Adipocyte (in vitro differentiated cells): ENCODE results near the gene LATS2.
A peak's percentile ranks its signal among the peaks of the same experiment; 100 is the strongest.

ENCODE experiments used
- DNase-seq: peaks from one replicate; pipeline ENCODE4 v3.0.0-alpha.2; 2015; ENCODE audit warnings: low read depth
- H3K27me3 ChIP-seq: replicated peaks from 2 replicates; pipeline ENCODE4 v1.7.0; 2013; ENCODE audit warnings: mild to moderate bottlenecking, low read length, moderate library complexity; ENCODE audit not compliant: control insufficient read depth, insufficient read depth
- H3K36me3 ChIP-seq: 2 replicates; pipeline ENCODE4 v1.7.0; 2013; ENCODE audit warnings: low read length, mild to moderate bottlenecking, moderate library complexity; ENCODE audit not compliant: control insufficient read depth, insufficient read depth, severe bottlenecking
- H3K4me1 ChIP-seq: 2 replicates; pipeline ENCODE4 v1.7.0; 2013; ENCODE audit warnings: mild to moderate bottlenecking, low read length, moderate library complexity; ENCODE audit not compliant: control insufficient read depth, insufficient read depth
- H3K4me3 ChIP-seq: 2 replicates; pipeline ENCODE4 v1.7.0; 2013; ENCODE audit warnings: mild to moderate bottlenecking, low read length, moderate library complexity
- H3K9ac ChIP-seq: 2 replicates; pipeline ENCODE4 v1.7.0; 2013; ENCODE audit warnings: mild to moderate bottlenecking, low read length, moderate library complexity
- H3K9me3 ChIP-seq: 2 replicates; pipeline ENCODE4 v1.7.0; 2013; ENCODE audit warnings: mild to moderate bottlenecking, low read length, moderate library complexity; ENCODE audit not compliant: control insufficient read depth

The LATS2 gene

DNA sequence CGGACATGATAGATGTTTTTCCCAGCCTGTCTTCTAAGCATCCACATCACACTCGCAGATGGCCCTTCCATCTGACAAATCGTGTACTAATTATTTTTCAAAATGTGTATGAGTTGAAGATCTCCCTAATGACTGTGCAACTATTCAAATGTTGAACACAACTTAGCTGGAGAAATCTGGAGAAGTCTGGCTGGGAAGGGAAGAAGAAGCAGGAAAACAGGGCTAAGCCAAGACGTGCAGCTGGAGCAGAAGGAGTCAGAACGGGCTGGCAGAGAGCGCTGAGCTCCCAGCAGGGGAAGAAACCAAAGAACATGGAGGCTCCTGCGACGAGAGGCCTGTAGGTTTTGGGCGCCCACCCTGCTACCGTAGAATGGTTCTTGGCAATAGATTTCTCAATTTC lies 13.2 kb upstream of the LATS2 start:
- no peak for DNase-seq
- Histone ChIP-seq H3K4me3 (peak overlapping the region; percentile 82), H3K36me3 (no peaks in the 10 kb centered on the region), H3K9me3 (no peaks in the 10 kb centered on the region), H3K9ac (peak overlapping the region; percentile 88), H3K4me1 (peaks cover 28% of the 10 kb centered on the region), H3K27me3 (no peaks in the 10 kb centered on the region)

GRCh38 chr13:21071924-21072323 lies 10.5 kb upstream of the LATS2 start:
- no peak overlapping the region for H3K4me3 ChIP-seq
- no peaks in the 10 kb centered on the region for H3K27me3 ChIP-seq
- no peaks in the 10 kb centered on the region for H3K9me3 ChIP-seq
- H3K9ac ChIP-seq = no peak overlapping the region
- H3K36me3 ChIP-seq = no peaks in the 10 kb centered on the region
- peaks cover 25% of the 10 kb centered on the region for H3K4me1 ChIP-seq
- DNase-seq = no peak

- Histone ChIP-seq H3K27me3 (no peaks in the 10 kb centered on the region), H3K9ac (no peak overlapping the region), H3K9me3 (no peaks in the 10 kb centered on the region), H3K4me3 (no peak overlapping the region), H3K4me1 (peaks cover 25% of the 10 kb centered on the region), H3K36me3 (no peaks in the 10 kb centered on the region)
- DNase-seq = no peak
These were observed 9.6 kb upstream of the LATS2 start for GRCh38 chr13:21071015-21071414.

- Histone ChIP-seq H3K4me1 (peaks cover 20% of the 10 kb centered on the region), H3K36me3 (no peaks in the 10 kb centered on the region), H3K4me3 (no peak overlapping the region), H3K9ac (peak overlapping the region; percentile 45), H3K27me3 (no peaks in the 10 kb centered on the region), H3K9me3 (no peaks in the 10 kb centered on the region)
- peak; percentile 97 for DNase-seq
These were observed 8.2 kb upstream of the LATS2 start for GRCh38 chr13:21069561-21070004.

GRCh38 chr13:21067848-21068247 lies 6.5 kb upstream of the LATS2 start:
- no peak for DNase-seq
- H3K27me3 ChIP-seq = no peaks in the 10 kb centered on the region
- no peaks in the 10 kb centered on the region for H3K36me3 ChIP-seq
- no peak overlapping the region for H3K9ac ChIP-seq
- peaks cover 16% of the 10 kb centered on the region for H3K4me1 ChIP-seq
- no peaks in the 10 kb centered on the region for H3K9me3 ChIP-seq
- H3K4me3 ChIP-seq = no peak overlapping the region

DNA sequence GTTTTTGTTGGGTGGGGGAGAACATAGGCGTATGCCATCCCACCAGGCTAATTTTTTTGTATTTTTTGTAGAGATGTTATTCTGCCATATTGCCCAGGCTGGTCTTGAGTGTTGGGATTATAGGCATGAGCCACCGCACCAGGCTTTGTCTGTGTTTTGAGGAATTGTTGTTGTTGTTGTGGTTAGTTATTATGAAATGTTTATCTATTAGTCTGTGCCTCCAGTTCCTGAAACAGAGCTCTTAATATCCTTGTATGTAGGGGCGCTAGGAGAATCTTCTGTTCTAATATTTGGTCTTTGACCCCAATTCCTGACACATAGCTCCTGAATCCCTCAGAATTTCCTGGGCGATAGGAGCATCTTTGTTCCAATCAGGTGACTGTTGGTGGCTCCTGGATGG lies 5.6 kb upstream of the LATS2 start:
- H3K9ac ChIP-seq = no peak overlapping the region
- H3K4me1 ChIP-seq = peaks cover 16% of the 10 kb centered on the region
- no peaks in the 10 kb centered on the region for H3K9me3 ChIP-seq
- H3K27me3 ChIP-seq = no peaks in the 10 kb centered on the region
- no peak overlapping the region for H3K4me3 ChIP-seq
- no peaks in the 10 kb centered on the region for H3K36me3 ChIP-seq
- DNase-seq = no peak

DNA sequence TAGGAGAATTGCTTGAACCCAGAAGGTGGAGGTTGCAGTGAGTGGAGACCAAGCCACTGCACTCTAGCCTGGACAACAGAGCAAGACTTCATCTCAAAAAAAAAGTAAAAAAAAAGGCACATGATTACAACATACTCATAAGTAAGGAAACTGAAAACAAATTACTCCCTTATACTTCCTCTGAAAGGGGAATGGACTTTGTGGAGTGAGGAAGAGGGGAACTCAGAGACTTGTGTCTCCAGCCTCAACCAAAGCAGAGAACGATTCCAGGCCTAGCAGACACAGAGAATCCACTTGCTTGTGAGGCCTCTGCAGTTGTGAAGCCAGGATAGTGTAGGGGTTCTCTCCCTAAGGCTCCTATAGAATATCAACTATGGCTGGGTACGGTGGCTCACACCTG lies 4.3 kb upstream of the LATS2 start:
- Histone ChIP-seq H3K4me3 (no peak overlapping the region), H3K9me3 (no peaks in the 10 kb centered on the region), H3K36me3 (no peaks in the 10 kb centered on the region), H3K27me3 (no peaks in the 10 kb centered on the region), H3K9ac (no peak overlapping the region), H3K4me1 (peaks cover 20% of the 10 kb centered on the region)
- DNase-seq = no peak

GRCh38 chr13:21063031-21063430 lies 1.6 kb upstream of the LATS2 start:
- no peak overlapping the region for H3K9ac ChIP-seq
- DNase-seq = no peak
- peaks cover 23% of the 10 kb centered on the region for H3K4me1 ChIP-seq
- no peaks in the 10 kb centered on the region for H3K9me3 ChIP-seq
- H3K27me3 ChIP-seq = no peaks in the 10 kb centered on the region
- no peak overlapping the region for H3K4me3 ChIP-seq
- H3K36me3 ChIP-seq = no peaks in the 10 kb centered on the region

GRCh38 chr13:21060338-21061028 lies 903 bp downstream of the LATS2 start:
- no peaks in the 10 kb centered on the region for H3K27me3 ChIP-seq
- H3K9ac ChIP-seq = peak overlapping the region; percentile 95
- peaks cover 37% of the 10 kb centered on the region for H3K4me1 ChIP-seq
- H3K9me3 ChIP-seq = no peaks in the 10 kb centered on the region
- peak overlapping the region; percentile 83 for H3K4me3 ChIP-seq
- no peaks in the 10 kb centered on the region for H3K36me3 ChIP-seq
- peak; percentile 76 for DNase-seq

- Histone ChIP-seq H3K9ac (peak overlapping the region; percentile 95), H3K4me3 (peak overlapping the region; percentile 83), H3K27me3 (no peaks in the 10 kb centered on the region), H3K36me3 (no peaks in the 10 kb centered on the region), H3K9me3 (no peaks in the 10 kb centered on the region), H3K4me1 (peaks cover 44% of the 10 kb centered on the region)
- no peak for DNase-seq
These were observed 1.6 kb downstream of the LATS2 start for GRCh38 chr13:21059641-21060337.

DNA sequence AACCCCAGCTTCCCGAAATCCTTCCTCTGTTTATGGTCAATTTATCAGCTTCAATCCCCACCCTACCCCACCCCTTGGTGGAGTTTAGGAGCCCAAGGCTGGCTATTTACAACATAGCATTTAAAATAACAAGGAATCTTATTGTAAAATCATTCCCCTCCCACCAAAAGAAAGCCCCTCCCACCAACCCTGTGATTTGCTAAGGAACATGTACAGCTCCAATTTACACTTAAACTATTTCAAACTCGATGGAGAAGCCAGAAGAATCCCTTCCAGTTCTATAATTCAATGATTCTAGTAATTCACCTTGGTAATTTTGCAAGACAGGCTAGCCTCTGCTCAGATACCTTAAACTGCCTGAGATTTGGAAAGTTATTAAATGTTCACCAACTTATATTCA lies 3.0 kb downstream of the LATS2 start:
- peak overlapping the region; percentile 45 for H3K9ac ChIP-seq
- H3K9me3 ChIP-seq = no peaks in the 10 kb centered on the region
- H3K27me3 ChIP-seq = no peaks in the 10 kb centered on the region
- H3K4me1 ChIP-seq = peaks cover 54% of the 10 kb centered on the region
- DNase-seq = peak; percentile 80
- peaks cover 4% of the 10 kb centered on the region for H3K36me3 ChIP-seq
- H3K4me3 ChIP-seq = peak overlapping the region; percentile 83
